ENCODE measurements around the gene AP3S2. TPM values are rescaled to one million over a fixed set of nuclear protein-coding genes. Genes with fewer than 3 reads are reported as not detected.
A peak's percentile ranks its signal among the peaks of the same experiment; 100 is the strongest.

The AP3S2 gene
- total and polyA plus RNA-seq, 2 of the 13 experiments (the other 11 are each of a cell fraction or from before 2014, with no cell fraction given), result 17.6 to 44.4 TPM

DNA sequence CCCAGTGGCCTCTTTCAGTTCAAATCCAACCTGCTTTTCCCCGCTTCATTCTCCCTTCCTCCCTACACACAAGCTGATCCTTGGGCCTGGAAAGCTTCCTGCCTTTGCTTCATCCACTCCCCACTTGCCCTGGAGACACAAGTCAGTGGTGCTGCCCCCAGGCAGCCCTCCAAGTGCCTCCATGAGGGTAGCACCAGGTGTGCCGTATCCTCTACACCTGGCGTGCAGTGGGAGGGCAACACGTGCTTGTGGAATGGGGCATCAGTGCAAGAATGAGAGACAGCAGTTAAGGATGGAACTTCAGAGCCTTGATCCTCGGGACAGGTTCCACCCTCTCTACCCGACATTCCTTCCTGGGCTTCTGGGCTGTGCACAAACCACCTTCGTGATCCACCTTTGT is 83.0 kb downstream of the AP3S2 start:
- Histone ChIP-seq H3K79me2 (ENCODE audit: insufficient read depth, low read length) (peaks cover 38% of the 10 kb centered on the region), H4K20me1 (ENCODE audit: insufficient read depth, low read length) (no peaks in the 10 kb centered on the region; the same call in 1 of the 2 replicates), H2AFZ (ENCODE audit: low read length) (no peak overlapping the region), H3K9ac (ENCODE audit: insufficient read depth, low read depth, low read length) (no peak overlapping the region), H3K27ac (ENCODE audit: extremely low read length, insufficient read depth, low read length) (peak overlapping the region; percentile 40), H3K36me3 (replicated peaks in 1 of 2; ENCODE audit: control insufficient read depth in 1 of 2, insufficient read depth in 2 of 2, low read length in 2 of 2) (peaks cover 0 to 6% of the 10 kb centered on the region in 2 experiments; a peak in 2 of 5 replicates), H3K4me1 (ENCODE audit: insufficient read depth, low read length) (peaks cover 86% of the 10 kb centered on the region), H3K9me3 (ENCODE audit: low read length) (no peaks in the 10 kb centered on the region), H3K4me3 (replicated peaks in 1 of 3; ENCODE audit: insufficient read depth in 1 of 3, low read depth in 2 of 3, low read length in 3 of 3) (no peak overlapping the region), H3K4me2 (ENCODE audit: low read depth, low read length) (peak overlapping the region; percentile 27; the same call in 1 of the 2 replicates), H3K27me3 (ENCODE audit: control insufficient read depth in 1 of 2, insufficient read depth in 2 of 2, low read length in 2 of 2) (no peaks in the 10 kb centered on the region; a peak in 1 of 5 replicates)
- CTCF ChIA-PET (ENCODE audit: low intra/inter-chr PET ratio, low total read pairs), result no interaction called here
- BruUV-seq (replicated peaks), result no TSS peak
- no peak for FAIRE-seq
- POLR2A ChIA-PET, result interaction anchor here (1.0 kb wide), 1 partner anchor 47 kb away, joined by 3 read pairs; no protein-coding TSS in a partner anchor
- intact Hi-C loops (cut with micrococcal nuclease; ENCODE audit: unreplicated experiment) (loop anchor here (5.0 kb wide), 2 partner anchors 36 to 49 kb away; no protein-coding TSS in a partner anchor), in situ Hi-C loops (cut with HindIII; ENCODE audit: extremely low pct_ligation_motif_present, low pct_unique_long_range_greater_than_20kb) (no loop called here)
- TF ChIP-seq NONO (IDR thresholded peaks at IDR 0.05) (no peak), NONO (CRISPR knock-in tag; conservative IDR thresholded peaks at IDR 0.05) (peak; percentile 55; the same call in 1 of the 2 replicates), ZNF703 (CRISPR knock-in tag; IDR thresholded peaks at IDR 0.05; ENCODE audit: borderline replicate concordance) (no peak), ZBTB38 (CRISPR knock-in tag; IDR thresholded peaks at IDR 0.05) (0 out of 2 replicates have a peak, but pooled peaks have one; percentile 55), POLR2G (IDR thresholded peaks at IDR 0.05; ENCODE audit: low read depth, low read length) (peak; percentile 34; the same call in 1 of the 2 replicates), ZNF558 (CRISPR knock-in tag; IDR thresholded peaks at IDR 0.05; ENCODE audit: borderline replicate concordance) (no peak), ZNF547 (CRISPR knock-in tag; IDR thresholded peaks at IDR 0.05) (0 out of 2 replicates have a peak, but pooled peaks have one; percentile 32), ZNF263 (CRISPR knock-in tag; IDR thresholded peaks at IDR 0.05) (0 out of 2 replicates have a peak, but pooled peaks have one; percentile 37), TP53 (CRISPR knock-in tag; conservative IDR thresholded peaks at IDR 0.05) (no peak)
- TF ChIP-seq, protein P1, sequence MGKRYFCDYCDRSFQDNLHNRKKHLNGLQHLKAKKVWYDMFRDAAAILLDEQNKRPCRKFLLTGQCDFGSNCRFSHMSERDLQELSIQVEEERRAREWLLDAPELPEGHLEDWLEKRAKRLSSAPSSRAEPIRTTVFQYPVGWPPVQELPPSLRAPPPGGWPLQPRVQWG (CRISPR knock-in tag; IDR thresholded peaks at IDR 0.05; ENCODE audit: borderline replicate concordance, low read depth), result no peak
- TF ChIP-seq, protein P2, sequence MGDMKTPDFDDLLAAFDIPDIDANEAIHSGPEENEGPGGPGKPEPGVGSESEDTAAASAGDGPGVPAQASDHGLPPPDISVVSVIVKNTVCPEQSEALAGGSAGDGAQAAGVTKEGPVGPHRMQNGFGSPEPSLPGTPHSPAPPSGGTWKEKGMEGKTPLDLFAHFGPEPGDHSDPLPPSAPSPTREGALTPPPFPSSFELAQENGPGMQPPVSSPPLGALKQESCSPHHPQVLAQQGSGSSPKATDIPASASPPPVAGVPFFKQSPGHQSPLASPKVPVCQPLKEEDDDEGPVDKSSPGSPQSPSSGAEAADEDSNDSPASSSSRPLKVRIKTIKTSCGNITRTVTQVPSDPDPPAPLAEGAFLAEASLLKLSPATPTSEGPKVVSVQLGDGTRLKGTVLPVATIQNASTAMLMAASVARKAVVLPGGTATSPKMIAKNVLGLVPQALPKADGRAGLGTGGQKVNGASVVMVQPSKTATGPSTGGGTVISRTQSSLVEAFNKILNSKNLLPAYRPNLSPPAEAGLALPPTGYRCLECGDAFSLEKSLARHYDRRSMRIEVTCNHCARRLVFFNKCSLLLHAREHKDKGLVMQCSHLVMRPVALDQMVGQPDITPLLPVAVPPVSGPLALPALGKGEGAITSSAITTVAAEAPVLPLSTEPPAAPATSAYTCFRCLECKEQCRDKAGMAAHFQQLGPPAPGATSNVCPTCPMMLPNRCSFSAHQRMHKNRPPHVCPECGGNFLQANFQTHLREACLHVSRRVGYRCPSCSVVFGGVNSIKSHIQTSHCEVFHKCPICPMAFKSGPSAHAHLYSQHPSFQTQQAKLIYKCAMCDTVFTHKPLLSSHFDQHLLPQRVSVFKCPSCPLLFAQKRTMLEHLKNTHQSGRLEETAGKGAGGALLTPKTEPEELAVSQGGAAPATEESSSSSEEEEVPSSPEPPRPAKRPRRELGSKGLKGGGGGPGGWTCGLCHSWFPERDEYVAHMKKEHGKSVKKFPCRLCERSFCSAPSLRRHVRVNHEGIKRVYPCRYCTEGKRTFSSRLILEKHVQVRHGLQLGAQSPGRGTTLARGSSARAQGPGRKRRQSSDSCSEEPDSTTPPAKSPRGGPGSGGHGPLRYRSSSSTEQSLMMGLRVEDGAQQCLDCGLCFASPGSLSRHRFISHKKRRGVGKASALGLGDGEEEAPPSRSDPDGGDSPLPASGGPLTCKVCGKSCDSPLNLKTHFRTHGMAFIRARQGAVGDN (CRISPR knock-in tag; IDR thresholded peaks at IDR 0.05), result peak; percentile 50
- no peak for ATAC-seq
- WGBS (ENCODE audit: low lambda C conversion rate), result 92% methylated on average over 4 of the region's 7 CpGs
- DNase-seq (ENCODE audit: low spot score), result no peak

Measured in HepG2 (cell line).